Activated CD4-positive, alpha-beta T cell treated with anti-CD3 and anti-CD28 coated beads, Interleukin-2, amount 10 ng/mL, durations not matched to agents 7 days and 5 days (primary cell): ENCODE results near the gene RC3H2. TPM values are rescaled to one million over a fixed set of nuclear protein-coding genes. Genes with fewer than 3 reads are reported as not detected.
"Not testable (repeated sequence)": the region's sequence is repeated elsewhere in the genome, so short reads cannot be mapped to it uniquely, and the experiment has no call there.

ENCODE experiments used
- CTCF ChIA-PET: fragments of 350-600 bp; sonication (Branson Sonifier 250); formaldehyde crosslinking; loops from one replicate; lab custom pipeline; 2021; ENCODE audit warnings: antibody characterized with exemption; lab: Charles Lee
- POLR2A ChIA-PET: fragments of 350-600 bp; sonication (Branson Sonifier 250); formaldehyde crosslinking; loops from one replicate; lab custom pipeline; 2021; ENCODE audit warnings: antibody characterized with exemption; lab: Charles Lee
- DNase-seq: peaks from one replicate; pipeline ENCODE4 v3.0.0-alpha.2; 2020
- H3K27ac Mint-ChIP-seq: one replicate; pipeline ENCODE4 v1.8.0; 2021; ENCODE audit warnings: mild to moderate bottlenecking, moderate library complexity, mixed read lengths
- H3K27me3 Mint-ChIP-seq: one replicate; pipeline ENCODE4 v1.8.0; 2021; ENCODE audit warnings: mixed read lengths
- H3K36me3 Mint-ChIP-seq: one replicate; pipeline ENCODE4 v1.8.0; 2021; ENCODE audit warnings: low read depth, mixed read lengths
- H3K4me1 Mint-ChIP-seq: one replicate; pipeline ENCODE4 v1.8.0; 2021; ENCODE audit warnings: mixed read lengths
- H3K4me3 Mint-ChIP-seq: one replicate; pipeline ENCODE4 v1.8.0; 2021; ENCODE audit warnings: mild to moderate bottlenecking, moderate library complexity, mixed read lengths
- H3K9me3 Mint-ChIP-seq: one replicate; pipeline ENCODE4 v1.8.0; 2021; ENCODE audit warnings: mixed read lengths
- total RNA-seq, 2 experiments: library from RNA; stranded (reverse); gene quantifications; one replicate each; pipeline ENCODE4 v1.2.3, GENCODE V29; 2021

RC3H2 gene
- total RNA-seq, 2 experiments from 2014 or later: 44.1 to 46.8 TPM

DNA sequence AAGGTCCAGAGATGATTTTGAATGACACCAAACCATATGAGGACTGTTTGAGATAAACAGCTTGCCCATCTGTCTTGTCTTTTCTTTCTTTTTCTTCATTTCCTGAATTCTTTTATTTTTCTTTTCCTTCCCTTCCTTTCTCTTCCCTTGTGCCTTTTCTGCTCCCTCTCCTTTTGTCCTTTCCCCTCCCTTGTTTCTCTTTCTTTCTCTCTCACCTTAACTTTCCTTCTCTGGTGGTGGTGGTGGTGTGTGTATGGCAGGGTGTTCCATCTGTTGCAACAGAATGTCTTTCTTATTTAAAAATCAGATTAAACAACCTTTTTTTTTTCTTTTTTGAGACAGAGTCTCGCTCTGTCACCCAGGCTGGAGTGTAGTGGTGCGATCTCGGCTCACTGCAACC, 73.0 kb downstream of the RC3H2 start:
- CTCF ChIA-PET: interaction anchor here (0.7 kb wide), 1 partner anchor 1757 kb away, joined by 4 read pairs; the partner anchor contains the start of gene CNTRL
- Mint-ChIP-seq H3K27ac (no peak overlapping the region), H3K4me1 (peaks cover 32% of the 10 kb centered on the region), H3K36me3 (peaks cover 2% of the 10 kb centered on the region), H3K4me3 (no peak overlapping the region), H3K27me3 (no peaks in the 10 kb centered on the region), H3K9me3 (peaks cover 3% of the 10 kb centered on the region)
- POLR2A ChIA-PET: no interaction called here
- no peak for DNase-seq

DNA sequence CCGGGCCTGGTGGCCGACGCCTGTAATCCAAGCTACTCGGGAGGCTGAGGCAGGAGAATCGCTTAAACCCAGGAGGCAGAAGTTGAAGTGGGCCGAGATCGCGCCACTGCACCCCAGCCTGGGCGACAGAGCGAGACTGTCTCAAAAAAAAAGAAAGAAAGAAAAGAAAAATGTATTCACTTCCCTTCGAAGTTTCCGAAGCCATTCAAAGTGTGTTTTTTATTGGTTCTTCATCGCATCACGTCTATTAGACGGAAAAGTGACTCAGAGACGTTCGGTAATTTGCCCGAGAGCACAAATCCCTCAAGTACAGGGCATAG, 76.2 kb downstream of the RC3H2 start:
- Mint-ChIP-seq H3K36me3 (peaks cover 17% of the 10 kb centered on the region), H3K4me3 (peak overlapping the region; percentile 97), H3K27ac (peak overlapping the region; percentile 97), H3K4me1 (peaks cover 39% of the 10 kb centered on the region)
- DNase-seq, H3K27me3 Mint-ChIP-seq, H3K9me3 Mint-ChIP-seq, POLR2A ChIA-PET: not testable (repeated sequence)
- CTCF ChIA-PET: interaction anchor here (1.0 to 1.2 kb wide), 3 partner anchors 10 to 102 kb away, joined by 3 to 4 read pairs (median 3); partner anchors contain the start of gene ZBTB26

DNA sequence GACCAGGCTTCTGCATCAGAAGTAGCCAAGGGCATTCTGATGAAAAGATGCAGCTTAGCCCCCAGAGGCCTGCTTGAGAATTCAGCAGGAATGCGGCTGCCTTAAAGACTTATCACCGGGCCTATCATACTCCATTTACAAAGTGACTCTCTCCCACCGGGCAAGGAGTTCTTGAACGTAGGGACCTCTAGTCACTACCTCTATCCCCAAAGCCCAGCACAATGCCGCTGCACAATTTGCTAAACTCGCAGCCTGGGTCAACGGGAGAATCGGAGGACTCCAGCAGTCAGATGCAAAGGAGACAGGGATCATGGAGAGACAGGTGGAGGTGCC, 77.4 kb downstream of the RC3H2 start:
- Mint-ChIP-seq H3K27ac (peak overlapping the region; percentile 97), H3K4me3 (peak overlapping the region; percentile 97), H3K9me3 (no peaks in the 10 kb centered on the region), H3K27me3 (no peaks in the 10 kb centered on the region), H3K36me3 (peaks cover 25% of the 10 kb centered on the region), H3K4me1 (peaks cover 44% of the 10 kb centered on the region)
- ChIA-PET CTCF (interaction anchor here (1.2 kb wide), 1 partner anchor 103 kb away, joined by 3 read pairs; the partner anchor contains the start of gene ZBTB26), POLR2A (no interaction called here)
- no peak for DNase-seq

DNA sequence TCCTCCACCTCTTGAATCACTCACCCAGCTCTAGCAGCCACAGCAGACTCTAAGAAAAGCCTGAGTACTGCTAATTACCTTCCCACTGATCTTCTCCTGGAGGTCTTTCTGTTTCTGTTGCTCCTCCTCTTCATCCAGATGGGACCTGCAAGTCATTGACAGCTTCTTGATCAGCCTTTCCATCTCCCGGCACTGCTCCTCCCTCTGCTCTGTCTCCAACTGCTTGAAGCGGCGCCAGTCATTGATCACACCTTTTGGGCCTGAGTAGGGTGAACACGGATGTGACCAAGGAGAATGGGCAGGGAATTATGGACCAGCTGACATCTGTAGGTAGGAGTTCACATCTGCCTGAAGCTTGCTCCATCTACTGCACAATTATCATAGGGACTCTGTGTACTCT, 82.2 kb downstream of the RC3H2 start:
- POLR2A ChIA-PET: no interaction called here
- H3K4me3 Mint-ChIP-seq: no peak overlapping the region
- no peaks in the 10 kb centered on the region for H3K27me3 Mint-ChIP-seq
- no peak overlapping the region for H3K27ac Mint-ChIP-seq
- CTCF ChIA-PET: interaction anchor here (1.2 kb wide), 1 partner anchor 10 kb away, joined by 3 read pairs; no protein-coding TSS in a partner anchor
- no peaks in the 10 kb centered on the region for H3K9me3 Mint-ChIP-seq
- peaks cover 41% of the 10 kb centered on the region for H3K36me3 Mint-ChIP-seq
- no peak for DNase-seq
- H3K4me1 Mint-ChIP-seq: peaks cover 58% of the 10 kb centered on the region

DNA sequence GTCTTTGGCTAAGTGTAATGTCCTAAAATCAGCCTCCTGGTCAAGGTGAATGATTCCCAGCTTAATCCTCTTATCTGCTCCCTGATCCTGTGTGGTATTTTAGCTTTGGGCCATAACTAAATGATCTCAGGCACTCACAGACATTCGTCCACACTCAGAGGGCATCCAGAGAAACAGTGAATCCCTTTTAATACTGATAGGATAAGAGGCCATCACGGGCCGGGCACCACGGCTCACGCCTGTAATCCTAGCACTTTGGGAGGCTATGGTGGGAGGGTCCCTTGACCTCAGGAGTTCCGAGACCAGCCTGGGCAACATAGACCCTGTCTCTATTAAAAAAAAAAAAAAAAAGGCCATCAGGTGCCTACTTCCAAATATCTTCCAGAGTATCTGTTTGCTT, 83.1 kb downstream of the RC3H2 start:
- Mint-ChIP-seq H3K27me3 (no peaks in the 10 kb centered on the region), H3K4me1 (peaks cover 55% of the 10 kb centered on the region), H3K27ac (no peak overlapping the region), H3K4me3 (no peak overlapping the region), H3K9me3 (no peaks in the 10 kb centered on the region), H3K36me3 (peaks cover 42% of the 10 kb centered on the region)
- CTCF ChIA-PET: no interaction called here
- no peak for DNase-seq
- POLR2A ChIA-PET: no interaction called here

DNA sequence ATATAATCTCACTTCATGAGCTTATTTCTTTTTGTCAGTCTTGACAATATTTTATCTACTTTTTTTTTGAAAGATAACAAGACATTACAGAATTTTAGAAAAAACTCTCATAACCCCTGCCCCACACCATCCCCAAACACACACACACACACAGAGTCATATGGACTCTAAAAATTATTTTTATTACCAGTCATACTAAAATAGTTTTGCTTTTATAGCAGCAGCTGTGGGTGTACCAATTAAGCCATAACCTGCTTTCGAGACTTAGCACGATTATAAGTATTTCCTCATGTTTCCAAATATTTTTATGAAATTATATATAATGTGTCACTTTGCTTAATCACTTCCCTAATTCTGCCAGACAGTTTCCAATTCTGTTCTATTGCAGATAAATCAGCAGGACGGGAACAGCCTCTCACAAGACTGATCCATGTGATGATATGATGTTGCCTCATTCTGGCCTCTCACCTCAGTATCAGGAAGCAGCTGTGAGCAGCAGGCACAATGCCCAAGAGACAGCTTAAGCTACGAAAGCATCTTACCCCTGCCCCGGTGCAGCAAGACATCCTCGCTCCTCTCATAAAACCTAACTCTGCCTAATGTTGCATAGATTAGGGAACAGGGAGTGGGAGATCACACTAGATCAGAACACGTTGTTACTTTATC, 83.7 kb downstream of the RC3H2 start:
- H3K27me3 Mint-ChIP-seq: no peaks in the 10 kb centered on the region
- peaks cover 55% of the 10 kb centered on the region for H3K4me1 Mint-ChIP-seq
- no peak for DNase-seq
- peaks cover 43% of the 10 kb centered on the region for H3K36me3 Mint-ChIP-seq
- H3K9me3 Mint-ChIP-seq: no peaks in the 10 kb centered on the region
- H3K4me3 Mint-ChIP-seq: no peak overlapping the region
- CTCF ChIA-PET: no interaction called here
- no peak overlapping the region for H3K27ac Mint-ChIP-seq
- POLR2A ChIA-PET: interaction anchor here (0.6 kb wide), 1 partner anchor 90 kb away, joined by 7 read pairs; no protein-coding TSS in a partner anchor

DNA sequence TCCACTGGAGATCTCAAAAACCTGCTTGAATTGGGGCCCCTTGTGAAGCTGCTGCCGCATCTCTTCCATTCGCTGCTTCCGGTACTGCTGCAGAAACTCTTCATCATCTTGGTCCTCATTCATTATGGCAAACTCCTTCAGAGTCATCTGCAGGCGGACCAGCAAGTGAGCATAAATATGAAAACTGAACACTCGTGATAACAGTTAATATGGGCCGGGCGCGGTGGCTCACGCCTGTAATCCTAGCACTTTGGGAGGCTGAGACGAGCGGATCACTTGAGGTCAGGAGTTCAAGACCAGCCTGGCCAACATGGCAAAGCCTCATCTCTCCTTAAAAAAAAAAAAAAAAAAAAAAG, 84.7 kb downstream of the RC3H2 start:
- DNase-seq: no peak
- H3K27ac Mint-ChIP-seq: no peak overlapping the region
- peaks cover 39% of the 10 kb centered on the region for H3K36me3 Mint-ChIP-seq
- no peak overlapping the region for H3K4me3 Mint-ChIP-seq
- ChIA-PET CTCF (interaction anchor here (0.9 kb wide), 1 partner anchor 15 kb away, joined by 3 read pairs; no protein-coding TSS in a partner anchor), POLR2A (interaction anchor here (0.6 kb wide), 1 partner anchor 91 kb away, joined by 7 read pairs; no protein-coding TSS in a partner anchor)
- H3K27me3 Mint-ChIP-seq: no peaks in the 10 kb centered on the region
- H3K4me1 Mint-ChIP-seq: peaks cover 56% of the 10 kb centered on the region
- H3K9me3 Mint-ChIP-seq: no peaks in the 10 kb centered on the region

DNA sequence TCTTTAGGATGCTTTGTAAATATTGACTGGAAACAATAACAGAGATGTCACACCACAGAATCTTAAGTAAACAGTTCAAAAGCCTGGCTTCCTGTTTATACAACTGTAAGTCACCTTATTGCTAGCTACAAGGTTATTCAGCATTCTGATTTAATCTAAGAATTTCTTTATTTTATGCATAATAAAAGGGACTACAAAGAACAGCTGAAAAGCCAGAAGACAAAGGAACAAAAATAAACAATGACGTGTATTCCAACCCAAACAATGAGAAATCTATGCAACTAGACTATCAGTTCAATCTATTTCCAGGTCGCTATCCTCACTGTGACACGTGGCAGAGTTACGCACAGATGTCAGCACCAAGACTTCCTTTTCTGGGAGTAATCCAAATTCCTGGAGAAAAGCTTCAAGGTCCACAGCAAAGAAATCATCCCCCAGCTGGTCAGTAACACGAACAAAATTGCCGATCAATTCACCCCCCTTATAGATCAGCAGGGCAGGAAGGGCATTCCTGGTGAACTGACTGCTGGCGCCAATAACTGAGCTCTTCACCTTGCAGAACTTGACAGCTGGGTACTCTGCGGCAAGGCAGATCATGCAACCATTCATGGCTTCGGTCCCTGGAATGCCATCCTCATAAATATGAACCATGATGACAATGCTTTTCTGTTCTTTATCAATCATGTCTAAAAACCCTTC, 85.2 kb downstream of the RC3H2 start:
- no peak overlapping the region for H3K4me3 Mint-ChIP-seq
- peak overlapping the region; percentile 43 for H3K27ac Mint-ChIP-seq
- ChIA-PET POLR2A (no interaction called here), CTCF (interaction anchor here (0.6 to 1.3 kb wide), 5 partner anchors 15 to 694 kb away, joined by 3 to 5 read pairs (median 3); no protein-coding TSS in a partner anchor)
- H3K9me3 Mint-ChIP-seq: no peaks in the 10 kb centered on the region
- no peaks in the 10 kb centered on the region for H3K27me3 Mint-ChIP-seq
- DNase-seq: no peak
- H3K4me1 Mint-ChIP-seq: peaks cover 56% of the 10 kb centered on the region
- H3K36me3 Mint-ChIP-seq: peaks cover 39% of the 10 kb centered on the region

DNA sequence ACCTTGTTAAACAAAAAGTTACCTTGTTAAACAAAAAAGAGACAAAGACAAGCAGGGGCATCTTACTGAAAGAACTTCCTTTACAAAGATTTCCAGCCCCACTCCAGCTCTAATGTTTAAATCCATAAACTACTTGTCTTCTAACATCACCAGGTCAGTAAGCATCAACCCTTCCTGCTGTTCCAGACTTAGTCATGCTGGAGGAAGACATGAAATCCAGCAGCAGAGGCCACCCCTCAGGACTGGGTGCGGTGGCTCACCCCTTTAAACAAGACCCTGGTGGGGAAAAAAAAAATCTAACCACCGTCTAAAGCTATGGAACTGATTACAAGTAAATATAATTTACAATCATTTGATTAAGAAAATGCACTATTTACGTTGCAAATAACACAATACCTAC, 85.8 kb downstream of the RC3H2 start:
- H3K36me3 Mint-ChIP-seq: peaks cover 34% of the 10 kb centered on the region
- no peak for DNase-seq
- no peak overlapping the region for H3K4me3 Mint-ChIP-seq
- no peaks in the 10 kb centered on the region for H3K9me3 Mint-ChIP-seq
- H3K27me3 Mint-ChIP-seq: no peaks in the 10 kb centered on the region
- H3K27ac Mint-ChIP-seq: no peak overlapping the region
- ChIA-PET POLR2A (no interaction called here), CTCF (interaction anchor here (0.6 to 1.3 kb wide), 4 partner anchors 16 to 693 kb away, joined by 3 to 5 read pairs (median 4); no protein-coding TSS in a partner anchor)
- peaks cover 51% of the 10 kb centered on the region for H3K4me1 Mint-ChIP-seq

DNA sequence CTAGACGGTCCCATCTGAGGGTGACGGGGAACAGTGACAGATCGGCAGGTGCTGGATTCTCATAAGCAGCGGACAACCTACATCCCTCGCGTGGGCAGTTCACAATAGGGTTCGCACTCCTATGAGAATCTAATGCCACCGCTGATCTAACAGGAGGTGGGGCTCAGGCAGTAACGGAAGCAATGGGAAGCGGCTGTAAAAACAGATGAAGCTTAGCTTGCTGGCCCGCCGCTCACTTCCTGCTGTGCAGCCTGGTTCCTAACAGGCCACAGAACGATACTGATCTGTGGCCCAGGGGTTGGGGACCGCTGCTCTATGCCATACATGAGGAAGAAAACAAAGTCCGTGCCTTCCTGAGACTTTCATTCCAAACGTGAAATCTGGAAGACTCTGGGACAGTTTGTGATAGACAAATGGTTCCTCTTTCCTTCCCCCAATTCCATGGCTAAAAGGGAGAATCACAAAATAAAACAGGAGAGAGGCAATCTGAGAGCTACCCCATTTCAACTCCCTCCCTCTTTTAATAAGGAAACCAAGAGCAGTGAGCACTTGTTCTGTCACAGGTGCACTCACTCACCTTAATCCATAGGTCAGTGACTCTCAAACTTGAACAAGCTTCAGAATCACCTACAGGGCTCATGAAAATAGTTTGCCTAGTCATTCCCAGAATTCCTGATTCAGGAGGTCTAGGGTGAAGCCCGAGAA, 88.8 kb downstream of the RC3H2 start:
- ChIA-PET CTCF (interaction anchor here (1.0 to 1.3 kb wide), 2 partner anchors 9 to 14 kb away, joined by 3 read pairs; no protein-coding TSS in a partner anchor), POLR2A (interaction anchor here (0.6 kb wide), 1 partner anchor 116 kb away, joined by 9 read pairs; no protein-coding TSS in a partner anchor)
- Mint-ChIP-seq H3K27me3 (no peaks in the 10 kb centered on the region), H3K9me3 (no peaks in the 10 kb centered on the region), H3K4me1 (peaks cover 37% of the 10 kb centered on the region), H3K36me3 (peaks cover 20% of the 10 kb centered on the region), H3K27ac (peak overlapping the region; percentile 91), H3K4me3 (peak overlapping the region; percentile 51)
- peak; percentile 60 for DNase-seq

DNA sequence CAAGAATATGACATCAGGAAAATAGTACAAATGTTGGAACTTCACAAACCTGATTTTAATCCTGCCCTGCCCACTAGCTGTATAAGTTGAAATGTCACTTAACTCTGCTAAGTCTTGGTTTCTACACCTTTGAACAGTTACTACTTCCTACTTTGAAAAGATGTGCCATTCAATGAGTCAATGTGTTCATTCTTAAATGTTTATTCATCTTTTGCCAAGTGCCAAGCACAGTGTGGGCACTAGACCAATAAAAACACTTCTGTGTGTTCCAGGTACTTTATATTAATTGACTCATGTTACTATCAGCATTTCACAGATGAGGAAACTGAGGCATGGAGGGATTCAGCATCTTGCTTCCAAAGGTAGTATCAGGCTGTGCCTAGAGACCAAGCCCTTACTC, 89.6 kb downstream of the RC3H2 start:
- H3K36me3 Mint-ChIP-seq: peaks cover 20% of the 10 kb centered on the region
- no peak overlapping the region for H3K4me3 Mint-ChIP-seq
- DNase-seq: no peak
- POLR2A ChIA-PET: interaction anchor here (0.6 kb wide), 1 partner anchor 117 kb away, joined by 9 read pairs; no protein-coding TSS in a partner anchor
- peak overlapping the region; percentile 91 for H3K27ac Mint-ChIP-seq
- peaks cover 33% of the 10 kb centered on the region for H3K4me1 Mint-ChIP-seq
- H3K27me3 Mint-ChIP-seq: no peaks in the 10 kb centered on the region
- CTCF ChIA-PET: interaction anchor here (1.3 kb wide), 1 partner anchor 14 kb away, joined by 3 read pairs; no protein-coding TSS in a partner anchor
- no peaks in the 10 kb centered on the region for H3K9me3 Mint-ChIP-seq

DNA sequence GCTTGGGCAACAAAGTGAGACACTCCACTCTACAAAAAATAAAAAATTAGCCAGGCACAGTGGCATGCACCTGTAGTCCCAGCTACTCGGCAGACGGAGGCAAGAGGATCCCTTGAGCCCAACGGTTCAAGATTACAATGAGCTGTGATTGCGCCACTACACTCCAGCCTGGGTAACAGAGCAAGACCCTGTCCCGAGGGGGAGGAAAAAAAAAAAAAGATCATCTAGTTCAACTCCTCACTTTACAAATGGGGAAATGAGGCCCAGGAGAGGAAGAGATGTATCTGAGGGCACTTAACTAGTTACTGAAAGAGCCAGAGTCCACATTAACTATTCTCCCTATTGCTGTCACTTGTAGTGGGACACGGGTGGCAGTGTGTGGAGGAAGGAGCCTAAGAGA, 90.6 kb downstream of the RC3H2 start:
- H3K4me1 Mint-ChIP-seq: peaks cover 26% of the 10 kb centered on the region
- CTCF ChIA-PET: no interaction called here

More for the DNA sequence above, 90.6 kb downstream of the RC3H2 start:
- DNase-seq: no peak
- Mint-ChIP-seq H3K36me3 (peaks cover 12% of the 10 kb centered on the region), H3K27me3 (no peaks in the 10 kb centered on the region), H3K4me3 (no peak overlapping the region), H3K27ac (no peak overlapping the region), H3K9me3 (no peaks in the 10 kb centered on the region)
- POLR2A ChIA-PET: no interaction called here
